NCI-H1105 treated with DMSO at 0.1 percent for 48 hours (cell line): ENCODE results near the gene FUNDC2.

Source experiments
- DNase-seq: peaks from one replicate; lab custom pipeline; 2025; lab: John Stamatoyannopoulos, UW

The FUNDC2 gene

DNA sequence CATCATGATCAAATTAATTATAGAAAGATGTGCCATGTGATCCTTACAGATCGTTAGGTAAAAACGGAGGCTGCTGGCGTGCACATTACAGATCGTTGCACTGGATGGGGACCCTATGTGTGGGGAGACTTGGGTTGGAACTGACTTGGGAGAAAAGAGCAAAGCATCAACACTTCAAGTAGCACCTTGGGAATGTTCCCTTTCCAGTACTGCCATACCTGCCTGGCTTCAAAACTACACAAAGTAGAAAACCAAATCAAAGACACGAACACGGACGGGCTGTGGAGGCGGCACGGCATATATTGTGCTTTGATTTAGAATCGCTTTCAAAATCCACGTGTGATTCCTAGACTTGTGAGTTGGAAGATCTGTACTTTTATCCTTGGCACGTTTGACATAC, 43.4 kb downstream of the FUNDC2 start:
- DNase-seq: peak; percentile 21

- DNase-seq: no peak
Measured at GRCh38 chrX:155070663-155070974, 44.0 kb downstream of the FUNDC2 start.

DNA sequence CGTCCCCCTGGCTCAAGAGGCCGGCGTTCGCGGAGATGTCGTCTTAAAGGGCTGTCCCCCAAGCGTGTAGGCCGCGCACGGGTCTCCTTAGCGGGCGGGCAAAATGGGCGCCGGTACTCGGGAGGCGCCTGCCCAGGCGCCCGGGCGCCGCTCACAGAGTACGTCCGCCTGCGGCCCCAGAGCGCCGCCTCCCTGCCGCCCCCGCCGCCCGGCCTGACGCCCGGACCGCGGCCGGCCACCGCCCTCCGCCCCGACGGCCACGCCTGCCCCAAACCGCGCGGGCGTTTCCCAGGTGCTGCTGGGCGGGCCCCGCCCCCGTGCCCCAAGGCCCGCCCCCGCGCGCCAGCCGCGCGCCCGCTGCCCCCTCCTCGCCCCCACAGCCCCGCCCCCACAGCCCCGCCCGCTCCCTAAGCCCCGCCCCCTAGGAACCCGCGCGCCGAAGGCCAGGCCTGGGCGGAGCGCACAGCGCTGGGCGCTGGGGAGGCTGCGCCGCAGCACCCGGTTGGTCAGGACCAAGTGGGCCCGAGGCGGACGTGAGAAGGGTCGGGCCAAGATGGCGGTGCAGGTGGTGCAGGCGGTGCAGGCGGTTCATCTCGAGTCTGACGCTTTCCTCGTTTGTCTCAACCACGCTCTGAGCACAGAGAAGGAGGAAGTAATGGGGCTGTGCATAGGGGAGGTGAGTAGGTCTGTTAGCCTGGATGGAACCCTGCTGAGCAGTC, 44.5 kb downstream of the FUNDC2 start, which contains the start of the genes BRCC3, CMC4 and MTCP1:
Gene BRCC3 (plus strand): TSS at position 534 of the 719 bp plus-strand sequence. CDS start 20 bp downstream, at position 554.
Gene CMC4 (minus strand): TSS at position 162 of the 719 bp plus-strand sequence. CDS start 7,113 bp downstream, outside the sequence.
Gene MTCP1 (minus strand): TSS at position 162 of the 719 bp plus-strand sequence. CDS start 5,126 bp downstream, outside the sequence.
- DNase-seq: peak; percentile 96

- peak; percentile 44 for DNase-seq
Measured at GRCh38 chrX:155071694-155072280, 45.1 kb downstream of the FUNDC2 start.

GRCh38 chrX:155086202-155086840, 59.7 kb downstream of the FUNDC2 start:
- DNase-seq: peak; percentile 6

GRCh38 chrX:155086961-155087735, 60.5 kb downstream of the FUNDC2 start:
- no peak for DNase-seq

DNA sequence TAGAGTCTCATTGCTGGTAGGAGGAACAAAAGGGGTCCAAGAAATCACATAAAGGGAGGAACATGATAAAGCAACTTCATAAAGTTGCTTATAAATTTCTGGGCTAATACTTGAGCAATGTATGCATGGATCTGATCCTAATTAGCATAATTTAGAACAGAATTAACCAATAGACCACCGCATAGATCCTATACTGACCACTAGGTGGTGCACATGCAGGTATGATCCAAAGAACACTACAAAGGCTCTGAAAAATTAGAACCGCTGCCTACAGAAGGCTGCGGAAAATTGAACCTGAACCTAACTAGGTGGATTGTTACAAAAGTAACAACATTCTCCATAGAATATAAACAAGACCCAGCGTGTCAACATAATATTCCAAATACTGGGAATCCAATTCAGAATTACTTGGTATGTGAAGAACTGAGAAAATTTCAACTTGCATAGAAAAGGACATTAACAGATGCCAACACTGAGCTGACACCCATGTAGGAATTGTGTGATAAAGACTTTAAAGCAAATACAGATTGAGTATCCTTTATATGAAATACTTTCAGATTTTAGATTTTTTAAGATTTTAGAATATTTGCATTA, 67.9 kb downstream of the FUNDC2 start:
- DNase-seq: peak; percentile 56

DNA sequence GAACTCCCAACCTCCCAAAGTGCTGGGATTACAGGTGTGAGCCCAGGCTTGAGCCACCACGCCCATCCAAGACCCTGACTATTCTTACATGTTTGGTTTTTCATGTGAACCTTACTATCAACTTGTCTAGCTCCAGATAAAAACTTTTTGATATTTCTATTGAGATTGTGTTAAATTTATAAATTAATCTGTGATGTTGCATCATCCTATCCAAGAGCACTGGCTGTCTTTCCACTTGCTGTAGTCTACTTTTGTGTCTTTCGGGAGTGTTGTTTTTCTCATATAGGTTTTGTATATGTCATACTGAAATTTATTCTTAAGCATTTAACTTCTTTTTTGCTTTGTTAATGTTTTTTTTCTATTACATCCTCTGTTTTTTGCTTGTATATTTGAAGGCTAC, 79.3 kb downstream of the FUNDC2 start:
- DNase-seq: no peak

- DNase-seq: no peak
Measured at GRCh38 chrX:155108427-155108826, 81.8 kb downstream of the FUNDC2 start.
